Measurements from ENCODE around the gene SLC30A1.

SLC30A1 gene

GRCh38 chr1:211549092-211549711, 29.8 kb downstream of the SLC30A1 start:
- Histone ChIP-seq H3K9ac (ENCODE audit: low read length) (no peak overlapping the region), H3K9me2 (ENCODE audit: low read depth, low read length) (no peaks in the 10 kb centered on the region), H4K20me1 (ENCODE audit: insufficient read depth, low read length) (no peaks in the 10 kb centered on the region), H2AFZ (ENCODE audit: low read length) (no peak overlapping the region), H3K4me3 (ENCODE audit: low read depth, low read length, poor library complexity, severe bottlenecking) (no peak overlapping the region), H3F3A (ENCODE audit: insufficient read depth, low read length) (no peaks in the 10 kb centered on the region), H3K79me2 (ENCODE audit: insufficient read depth, low read length) (no peaks in the 10 kb centered on the region), H3K4me2 (ENCODE audit: low read length) (no peak overlapping the region), H3K27me3 (ENCODE audit: insufficient read depth, low read length) (no peaks in the 10 kb centered on the region), H3K9me3 (ENCODE audit: low read length) (no peaks in the 10 kb centered on the region), H3K27ac (ENCODE audit: low read depth, low read length, poor library complexity, severe bottlenecking) (no peak overlapping the region), H3K4me1 (ENCODE audit: insufficient read depth, low read length, severe bottlenecking) (no peaks in the 10 kb centered on the region), H3K36me3 (ENCODE audit: insufficient read depth, low read length) (no peaks in the 10 kb centered on the region)
- TF ChIP-seq CTCF (IDR thresholded peaks at IDR 0.05; ENCODE audit: low read length) (no peak), EZH2 (IDR thresholded peaks at IDR 0.05; ENCODE audit: borderline replicate concordance, low read length) (no peak)

DNA sequence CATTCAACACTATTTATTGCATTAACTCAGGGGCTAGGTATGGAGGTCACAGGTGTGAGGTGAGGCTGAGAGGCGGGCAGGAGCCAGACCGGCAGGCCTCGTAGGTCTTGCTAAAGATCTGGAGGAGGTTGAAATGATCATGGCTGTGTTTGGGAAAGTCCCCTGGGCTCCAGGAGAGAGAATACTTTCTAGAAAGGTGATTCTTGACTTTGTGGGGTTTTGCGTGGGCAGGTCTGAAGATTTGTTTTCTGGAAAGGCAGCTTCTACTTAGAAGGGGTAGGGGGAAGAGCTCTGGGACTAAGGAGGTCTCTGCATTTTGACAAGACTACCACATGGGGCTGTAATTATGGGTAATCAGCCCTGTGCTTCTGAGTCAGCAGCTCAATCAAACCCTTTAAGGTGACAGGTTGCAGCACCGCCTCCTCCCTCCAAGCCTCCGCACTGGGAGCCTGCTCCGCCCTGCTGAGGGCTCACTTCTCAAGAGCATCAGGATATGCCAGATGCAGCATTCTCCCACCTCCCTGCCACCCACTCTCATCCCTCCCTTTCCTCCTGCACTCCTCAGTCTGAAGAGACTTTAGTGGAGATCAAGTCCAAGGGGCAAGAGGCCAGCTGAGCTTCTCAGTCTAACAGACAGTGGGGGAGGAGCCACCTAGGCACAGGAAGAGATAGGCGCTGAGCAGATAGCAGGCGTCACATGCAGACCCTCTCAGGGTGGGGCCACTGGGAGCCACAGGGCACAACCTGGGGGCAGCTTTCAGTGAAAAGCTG, 30.5 kb downstream of the SLC30A1 start:
- no peak overlapping the region for H3K4me2 ChIP-seq (ENCODE audit: low read length)
- no peaks in the 10 kb centered on the region for H4K20me1 ChIP-seq (ENCODE audit: insufficient read depth, low read length)
- no peaks in the 10 kb centered on the region for H3K27me3 ChIP-seq (ENCODE audit: insufficient read depth, low read length)
- H2AFZ ChIP-seq (ENCODE audit: low read length) = no peak overlapping the region
- no peaks in the 10 kb centered on the region for H3K79me2 ChIP-seq (ENCODE audit: insufficient read depth, low read length)
- H3K9ac ChIP-seq (ENCODE audit: low read length) = no peak overlapping the region
- no peaks in the 10 kb centered on the region for H3K36me3 ChIP-seq (ENCODE audit: insufficient read depth, low read length)
- no peak overlapping the region for H3K27ac ChIP-seq (ENCODE audit: low read depth, low read length, poor library complexity, severe bottlenecking)
- H3K9me2 ChIP-seq (ENCODE audit: low read depth, low read length) = no peaks in the 10 kb centered on the region
- H3K9me3 ChIP-seq (ENCODE audit: low read length) = no peaks in the 10 kb centered on the region
- H3K4me3 ChIP-seq (ENCODE audit: low read depth, low read length, poor library complexity, severe bottlenecking) = no peak overlapping the region
- H3K4me1 ChIP-seq (ENCODE audit: insufficient read depth, low read length, severe bottlenecking) = no peaks in the 10 kb centered on the region
- H3F3A ChIP-seq (ENCODE audit: insufficient read depth, low read length) = no peaks in the 10 kb centered on the region
- no peak for TF ChIP-seq EZH2 (IDR thresholded peaks at IDR 0.05; ENCODE audit: borderline replicate concordance, low read length)
- no peak for TF ChIP-seq CTCF (IDR thresholded peaks at IDR 0.05; ENCODE audit: low read length)

GRCh38 chr1:211547710-211548109, 31.3 kb downstream of the SLC30A1 start:
- no peak overlapping the region for H3K4me3 ChIP-seq (ENCODE audit: low read depth, low read length, poor library complexity, severe bottlenecking)
- no peak overlapping the region for H3K9ac ChIP-seq (ENCODE audit: low read length)
- no peak overlapping the region for H2AFZ ChIP-seq (ENCODE audit: low read length)
- H3K79me2 ChIP-seq (ENCODE audit: insufficient read depth, low read length) = no peaks in the 10 kb centered on the region
- H3F3A ChIP-seq (ENCODE audit: insufficient read depth, low read length) = no peaks in the 10 kb centered on the region
- no peaks in the 10 kb centered on the region; the same call in 1 of the 2 replicates for H3K27me3 ChIP-seq (ENCODE audit: insufficient read depth, low read length)
- no peak overlapping the region for H3K4me2 ChIP-seq (ENCODE audit: low read length)
- H3K9me3 ChIP-seq (ENCODE audit: low read length) = no peaks in the 10 kb centered on the region
- no peak overlapping the region for H3K27ac ChIP-seq (ENCODE audit: low read depth, low read length, poor library complexity, severe bottlenecking)
- H3K36me3 ChIP-seq (ENCODE audit: insufficient read depth, low read length) = no peaks in the 10 kb centered on the region
- H3K4me1 ChIP-seq (ENCODE audit: insufficient read depth, low read length, severe bottlenecking) = no peaks in the 10 kb centered on the region
- TF ChIP-seq EZH2 (IDR thresholded peaks at IDR 0.05; ENCODE audit: borderline replicate concordance, low read length) (no peak), CTCF (IDR thresholded peaks at IDR 0.05; ENCODE audit: low read length) (no peak)
- no peaks in the 10 kb centered on the region for H4K20me1 ChIP-seq (ENCODE audit: insufficient read depth, low read length)
- H3K9me2 ChIP-seq (ENCODE audit: low read depth, low read length) = no peaks in the 10 kb centered on the region

Data from OCI-LY1 (cell line).